ENCODE measurements around the gene SLC4A1AP. TPM values are rescaled to one million over a fixed set of nuclear protein-coding genes. Genes with fewer than 3 reads are reported as not detected.

Gene SLC4A1AP
- total and polyA plus RNA-seq, 8 donors = 5.1 to 12.6 (median 8.2) TPM

GRCh38 chr2:27701676-27702075, 38.0 kb downstream of the SLC4A1AP start:
- WGBS, 2 donors = 22 to 28% methylated on average over 5 of the region's 5 CpGs

GRCh38 chr2:27702302-27702701, 38.6 kb downstream of the SLC4A1AP start:
- TF ChIP-seq CTCF (IDR thresholded peaks at IDR 0.05) = no peak
- FAIRE-seq (no peak), ATAC-seq (no peak), DNase-seq (no peak)
- WGBS, 2 donors = 72 to 81% methylated on average over 1 of the region's 1 CpG
- Histone ChIP-seq H3K4me1 (peaks cover 0 to 13% (median 5%) of the 10 kb centered on the region in 3 donors), H3K27ac (no peak overlapping the region), H3K4me3 (no peak overlapping the region), H3K27me3 (no peaks in the 10 kb centered on the region), H3K36me3 (no peaks in the 10 kb centered on the region), H3K9me3 (no peaks in the 10 kb centered on the region)
- intact Hi-C loops (cut with DNase I) = loop anchor here in 1 of 3 donors (10.0 kb wide), 1 partner anchor 52 kb away; no protein-coding TSS in a partner anchor

More at GRCh38 chr2:27701676-27702075, 38.0 kb downstream of the SLC4A1AP start:
- no peak for FAIRE-seq
- intact Hi-C loops (cut with DNase I) = loop anchor here in 1 of 3 donors (10.0 kb wide), 1 partner anchor 53 kb away; no protein-coding TSS in a partner anchor
- no peak for TF ChIP-seq CTCF (IDR thresholded peaks at IDR 0.05)
- no peaks in the 10 kb centered on the region for H3K27me3 ChIP-seq
- H3K36me3 ChIP-seq = no peaks in the 10 kb centered on the region
- no peak overlapping the region for H3K4me3 ChIP-seq
- ATAC-seq = no peak
- H3K27ac ChIP-seq = peak overlapping the region in 1 of 4 donors; percentile 14
- H3K4me1 ChIP-seq = peaks cover 0 to 8% (median 5%) of the 10 kb centered on the region in 3 donors
- DNase-seq = peak in 1 of 6 donors; percentile 38
- H3K9me3 ChIP-seq = no peaks in the 10 kb centered on the region

- DNase-seq (peak; percentile 68 to 89 (median 82)), ATAC-seq (peak; percentile 33 to 70 (median 63)), FAIRE-seq (no peak)
- peak; percentile 77 to 93 (median 89) for TF ChIP-seq CTCF (IDR thresholded peaks at IDR 0.05)
- Histone ChIP-seq H3K4me1 (peaks cover 0 to 13% (median 5%) of the 10 kb centered on the region in 3 donors), H3K27ac (no peak overlapping the region), H3K27me3 (no peaks in the 10 kb centered on the region), H3K9me3 (no peaks in the 10 kb centered on the region), H3K36me3 (no peaks in the 10 kb centered on the region), H3K4me3 (no peak overlapping the region)
- 26 to 27% methylated on average over 9 of the region's 9 CpGs for WGBS, 2 donors
- intact Hi-C loops (cut with DNase I) = loop anchor here in 1 of 3 donors (10.0 kb wide), 1 partner anchor 51 kb away; no protein-coding TSS in a partner anchor
Observed at GRCh38 chr2:27703638-27704341, 40.1 kb downstream of the SLC4A1AP start.

- DNase-seq (no peak), FAIRE-seq (no peak), ATAC-seq (no peak)
- H3K4me1 ChIP-seq = peaks cover 0 to 13% (median 5%) of the 10 kb centered on the region in 3 donors
- H3K9me3 ChIP-seq = no peaks in the 10 kb centered on the region
- no peak overlapping the region for H3K4me3 ChIP-seq
- no peak for TF ChIP-seq CTCF (IDR thresholded peaks at IDR 0.05)
- WGBS, 2 donors = 86 to 90% methylated on average over 5 of the region's 5 CpGs
- intact Hi-C loops (cut with DNase I) = loop anchor here in 1 of 3 donors (10.0 kb wide), 1 partner anchor 50 kb away; no protein-coding TSS in a partner anchor
- no peaks in the 10 kb centered on the region for H3K27me3 ChIP-seq
- no peaks in the 10 kb centered on the region for H3K36me3 ChIP-seq
- H3K27ac ChIP-seq = no peak overlapping the region
Observed at GRCh38 chr2:27704342-27704876, 40.7 kb downstream of the SLC4A1AP start.
